Astrocyte (in vitro differentiated cells and primary cell): ENCODE measurements around the gene RB1.

Source experiments
- EZH2 ChIP-seq: IDR thresholded peaks from 2 replicates; pipeline ENCODE4 v1.6.1; 2012; ENCODE audit warnings: mild to moderate bottlenecking, low read length, inconsistent platforms; ENCODE audit not compliant: insufficient read depth
- TF ChIP-seq, protein P1 (sequence below): IDR thresholded peaks from 2 replicates; pipeline ENCODE4 v1.5.1; 2011; ENCODE audit warnings: low read depth, mild to moderate bottlenecking, inconsistent platforms, low read length, moderate library complexity; ENCODE audit not compliant: insufficient read depth

GRCh38 chr13:48410199-48410598 lies 106.6 kb downstream of the RB1 start:
- TF ChIP-seq, protein P1, sequence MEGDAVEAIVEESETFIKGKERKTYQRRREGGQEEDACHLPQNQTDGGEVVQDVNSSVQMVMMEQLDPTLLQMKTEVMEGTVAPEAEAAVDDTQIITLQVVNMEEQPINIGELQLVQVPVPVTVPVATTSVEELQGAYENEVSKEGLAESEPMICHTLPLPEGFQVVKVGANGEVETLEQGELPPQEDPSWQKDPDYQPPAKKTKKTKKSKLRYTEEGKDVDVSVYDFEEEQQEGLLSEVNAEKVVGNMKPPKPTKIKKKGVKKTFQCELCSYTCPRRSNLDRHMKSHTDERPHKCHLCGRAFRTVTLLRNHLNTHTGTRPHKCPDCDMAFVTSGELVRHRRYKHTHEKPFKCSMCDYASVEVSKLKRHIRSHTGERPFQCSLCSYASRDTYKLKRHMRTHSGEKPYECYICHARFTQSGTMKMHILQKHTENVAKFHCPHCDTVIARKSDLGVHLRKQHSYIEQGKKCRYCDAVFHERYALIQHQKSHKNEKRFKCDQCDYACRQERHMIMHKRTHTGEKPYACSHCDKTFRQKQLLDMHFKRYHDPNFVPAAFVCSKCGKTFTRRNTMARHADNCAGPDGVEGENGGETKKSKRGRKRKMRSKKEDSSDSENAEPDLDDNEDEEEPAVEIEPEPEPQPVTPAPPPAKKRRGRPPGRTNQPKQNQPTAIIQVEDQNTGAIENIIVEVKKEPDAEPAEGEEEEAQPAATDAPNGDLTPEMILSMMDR: no peak
- TF ChIP-seq EZH2: no peak
